ENCODE measurements around the gene RINL.
"Not testable (repeated sequence)": the region's sequence is repeated elsewhere in the genome, so short reads cannot be mapped to it uniquely, and the experiment has no call there.

The RINL gene

DNA sequence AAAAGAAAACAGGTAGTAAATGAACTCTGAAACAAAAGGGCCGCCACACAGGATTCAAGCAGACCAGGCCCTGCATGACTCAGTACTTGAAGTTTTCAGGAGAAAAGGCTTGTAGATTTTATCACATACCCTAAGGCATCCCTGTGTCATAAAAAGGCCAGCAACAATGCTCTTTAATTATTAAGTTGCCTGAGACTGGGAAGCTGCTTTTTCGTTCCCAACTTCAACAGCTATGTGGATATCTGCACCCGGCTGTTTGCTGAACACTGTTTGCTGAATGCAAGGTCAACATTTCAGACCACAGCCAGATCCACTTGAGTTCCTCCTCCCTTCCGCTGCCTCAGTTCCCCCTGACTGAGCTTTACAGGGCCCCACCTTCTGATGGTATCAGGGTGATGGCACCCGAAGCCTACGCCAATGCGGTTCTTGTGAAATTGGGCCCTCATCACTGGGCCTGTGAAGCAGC lies 40.4 kb downstream of the RINL start:
- Histone ChIP-seq H4K20me1 (peaks cover 75% of the 10 kb centered on the region), H3K36me3 (peaks cover 83% of the 10 kb centered on the region), H3K4me1 (peaks cover 28% of the 10 kb centered on the region), H3K27me3 (no peaks in the 10 kb centered on the region), H3K4me3 (no peak overlapping the region), H3K9me3 (no peaks in the 10 kb centered on the region), H3K9ac (no peak overlapping the region), H3K4me2 (no peak overlapping the region), H3K27ac (no peak overlapping the region)
- TF ChIP-seq Cebpa-rat (IDR thresholded peaks at IDR 0.05), result no peak

DNA sequence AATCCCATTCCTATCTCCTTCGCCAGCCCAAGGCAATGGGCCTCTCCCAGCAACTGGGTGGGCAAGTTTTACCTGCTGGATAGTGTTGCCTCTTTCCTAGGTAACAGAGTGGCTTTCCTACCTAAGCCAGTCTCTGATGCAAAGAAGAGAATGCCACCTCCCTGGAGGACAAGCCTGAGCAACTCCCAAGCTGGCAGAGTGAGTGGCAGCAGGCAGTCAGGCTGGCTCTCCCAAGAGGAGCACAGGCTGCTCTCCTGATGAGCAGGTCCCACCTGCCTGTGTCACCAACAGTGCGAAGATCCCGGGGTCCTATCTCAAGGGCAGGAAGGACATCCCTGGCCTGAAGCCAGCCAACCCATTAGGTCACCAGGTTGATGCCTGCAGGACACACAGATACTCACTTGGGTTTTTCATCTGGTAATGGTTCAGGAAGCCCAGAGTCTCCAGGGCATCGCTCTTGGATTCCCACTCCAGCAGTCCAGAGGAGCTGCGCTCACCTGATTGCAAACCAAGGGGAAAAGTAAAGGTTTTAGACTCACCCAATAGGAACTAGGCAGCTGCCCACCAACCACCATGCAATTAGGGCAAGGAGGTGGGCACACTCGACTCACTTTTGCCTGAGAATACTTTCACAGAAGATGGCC lies 41.0 kb downstream of the RINL start:
- Histone ChIP-seq H4K20me1 (peaks cover 69% of the 10 kb centered on the region), H3K27ac (no peak overlapping the region), H3K9ac (no peak overlapping the region), H3K4me2 (no peak overlapping the region), H3K9me3 (no peaks in the 10 kb centered on the region), H3K4me1 (peaks cover 28% of the 10 kb centered on the region), H3K36me3 (peaks cover 77% of the 10 kb centered on the region), H3K27me3 (no peaks in the 10 kb centered on the region), H3K4me3 (no peak overlapping the region)
- TF ChIP-seq Cebpa-rat (IDR thresholded peaks at IDR 0.05), result no peak

GRCh38 chr19:38836159-38836982 lies 41.7 kb downstream of the RINL start:
- H3K9ac ChIP-seq, result no peak overlapping the region
- TF ChIP-seq Cebpa-rat (IDR thresholded peaks at IDR 0.05), result no peak
- no peak overlapping the region for H3K27ac ChIP-seq

GRCh38 chr19:38834590-38834989 lies 43.5 kb downstream of the RINL start:
- peaks cover 61% of the 10 kb centered on the region for H3K36me3 ChIP-seq

More at GRCh38 chr19:38836159-38836982, 41.7 kb downstream of the RINL start:
- peaks cover 62% of the 10 kb centered on the region for H4K20me1 ChIP-seq
- H3K27me3 ChIP-seq, result no peaks in the 10 kb centered on the region
- no peak overlapping the region for H3K4me2 ChIP-seq
- H3K9me3 ChIP-seq, result no peaks in the 10 kb centered on the region
- peaks cover 70% of the 10 kb centered on the region for H3K36me3 ChIP-seq
- H3K4me3 ChIP-seq, result no peak overlapping the region
- H3K4me1 ChIP-seq, result peaks cover 24% of the 10 kb centered on the region

DNA sequence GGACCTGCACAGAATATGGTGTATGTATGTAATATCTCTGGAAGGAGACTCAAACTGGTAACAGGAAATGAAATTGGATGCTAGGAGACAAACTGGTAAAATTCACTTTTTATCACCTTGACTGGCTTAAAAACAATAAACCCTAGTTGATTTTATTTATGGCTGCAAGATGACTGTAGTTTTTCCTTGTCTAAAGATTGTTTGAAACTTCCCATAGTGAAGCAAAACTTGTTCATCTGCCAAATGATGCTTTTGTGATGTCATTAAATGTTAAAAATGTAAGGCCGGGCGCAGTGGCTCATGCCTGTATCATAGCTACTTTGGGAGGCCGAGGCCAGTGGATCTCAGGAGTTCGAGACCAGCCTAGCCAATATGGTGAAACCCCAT lies 44.0 kb downstream of the RINL start:
- TF ChIP-seq Cebpa-rat (IDR thresholded peaks at IDR 0.05), result no peak
- H3K4me3 ChIP-seq, result no peak overlapping the region
- no peaks in the 10 kb centered on the region for H3K9me3 ChIP-seq
- H3K4me2 ChIP-seq, result no peak overlapping the region
- peaks cover 25% of the 10 kb centered on the region for H3K4me1 ChIP-seq
- H3K27ac ChIP-seq, result no peak overlapping the region
- peaks cover 61% of the 10 kb centered on the region for H3K36me3 ChIP-seq
- no peaks in the 10 kb centered on the region for H3K27me3 ChIP-seq
- H3K9ac ChIP-seq, result no peak overlapping the region
- H4K20me1 ChIP-seq, result peaks cover 39% of the 10 kb centered on the region

More at GRCh38 chr19:38834590-38834989, 43.5 kb downstream of the RINL start:
- H4K20me1 ChIP-seq, result peaks cover 44% of the 10 kb centered on the region
- H3K4me1 ChIP-seq, result peaks cover 25% of the 10 kb centered on the region
- no peaks in the 10 kb centered on the region for H3K9me3 ChIP-seq
- H3K4me2 ChIP-seq, result no peak overlapping the region
- no peaks in the 10 kb centered on the region for H3K27me3 ChIP-seq
- no peak overlapping the region for H3K9ac ChIP-seq
- no peak overlapping the region for H3K4me3 ChIP-seq
- H3K27ac ChIP-seq, result no peak overlapping the region
- TF ChIP-seq Cebpa-rat (IDR thresholded peaks at IDR 0.05), result no peak

- H4K20me1 ChIP-seq, result peaks cover 29% of the 10 kb centered on the region
- peaks cover 61% of the 10 kb centered on the region for H3K36me3 ChIP-seq
- H3K9ac ChIP-seq, result no peak overlapping the region
- no peak overlapping the region for H3K27ac ChIP-seq
- no peak for TF ChIP-seq Cebpa-rat (IDR thresholded peaks at IDR 0.05)
- peak overlapping the region; percentile 93 for H3K4me2 ChIP-seq
- H3K4me1 ChIP-seq, result peaks cover 25% of the 10 kb centered on the region
- H3K9me3 ChIP-seq, result no peaks in the 10 kb centered on the region
- no peaks in the 10 kb centered on the region for H3K27me3 ChIP-seq
- H3K4me3 ChIP-seq, result no peak overlapping the region
Observed at GRCh38 chr19:38833092-38833425, 45.0 kb downstream of the RINL start.

DNA sequence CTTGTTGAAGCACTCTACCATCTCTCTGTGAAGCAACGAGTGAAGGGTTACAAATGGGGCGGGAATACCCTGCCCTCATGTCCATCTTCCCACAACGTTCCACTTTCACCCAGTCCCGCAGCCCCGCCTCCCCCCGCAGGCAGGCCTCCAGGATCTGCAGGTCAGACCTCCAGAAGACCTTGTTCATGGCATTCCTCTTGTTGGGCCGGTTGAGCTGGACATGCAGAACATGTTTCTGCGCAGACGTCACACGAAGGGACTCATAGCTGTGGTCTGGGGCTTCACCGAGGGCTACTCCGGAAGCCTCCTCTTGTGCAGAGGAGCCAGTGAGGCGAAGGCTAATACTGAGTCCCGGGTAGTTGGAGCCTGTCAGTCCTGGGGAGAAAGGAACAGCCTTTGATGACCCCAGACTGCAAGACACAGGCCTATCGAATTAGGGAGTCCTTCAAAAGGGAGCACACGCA lies 46.9 kb downstream of the RINL start:
- Histone ChIP-seq H4K20me1 (peaks cover 10% of the 10 kb centered on the region), H3K4me1 (peaks cover 25% of the 10 kb centered on the region), H3K36me3 (peaks cover 58% of the 10 kb centered on the region), H3K9me3 (no peaks in the 10 kb centered on the region), H3K27me3 (no peaks in the 10 kb centered on the region), H3K4me3 (peak overlapping the region; percentile 79), H3K9ac (peak overlapping the region; percentile 89), H3K4me2 (peak overlapping the region; percentile 93), H3K27ac (peak overlapping the region; percentile 88)
- no peak for TF ChIP-seq Cebpa-rat (IDR thresholded peaks at IDR 0.05)

DNA sequence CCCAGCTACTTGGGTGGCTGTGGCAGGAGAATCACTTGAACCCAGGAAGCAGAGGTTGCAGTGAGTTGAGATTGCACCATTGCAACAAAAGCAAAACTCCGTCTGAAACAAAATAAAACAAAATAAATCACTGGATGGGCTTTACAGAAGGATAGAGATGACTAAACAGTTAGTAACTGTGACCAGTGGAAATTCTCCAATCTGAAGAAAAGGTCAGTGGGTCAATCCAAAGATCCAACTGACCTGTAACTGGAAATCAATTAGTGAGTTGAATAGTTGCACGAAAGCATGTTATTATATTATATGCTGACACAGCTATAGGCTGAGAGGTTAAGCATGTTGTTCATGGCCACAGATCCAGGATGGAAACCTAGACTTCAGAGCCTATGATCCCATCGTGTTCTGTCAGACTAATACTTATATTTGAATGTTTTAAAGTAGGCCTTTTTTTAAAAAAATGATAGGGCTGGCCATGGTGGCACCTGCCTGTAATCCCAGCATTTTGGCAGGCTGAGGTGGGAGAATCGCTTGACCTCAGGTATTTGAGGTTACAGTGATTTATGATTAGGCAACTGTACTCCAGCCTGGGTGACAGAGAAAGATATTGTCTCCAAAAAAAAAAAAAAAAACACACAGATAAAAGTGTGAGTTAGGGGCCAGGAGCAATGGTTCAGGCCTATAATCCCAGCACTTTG lies 47.9 kb downstream of the RINL start:
- no peak for TF ChIP-seq Cebpa-rat (IDR thresholded peaks at IDR 0.05)

GRCh38 chr19:38829203-38829602 lies 48.9 kb downstream of the RINL start:
- peaks cover 25% of the 10 kb centered on the region for H3K4me1 ChIP-seq
- not testable (repeated sequence) for H3K4me2 ChIP-seq, H3K4me3 ChIP-seq, H3K9ac ChIP-seq, H3K27ac ChIP-seq, H3K27me3 ChIP-seq, H4K20me1 ChIP-seq, H3K9me3 ChIP-seq
- H3K36me3 ChIP-seq, result peaks cover 59% of the 10 kb centered on the region

More for the DNA sequence above, 47.9 kb downstream of the RINL start:
- H3K36me3 ChIP-seq, result peaks cover 58% of the 10 kb centered on the region
- no peaks in the 10 kb centered on the region for H3K27me3 ChIP-seq
- no peak overlapping the region for H3K4me3 ChIP-seq
- no peak overlapping the region for H3K27ac ChIP-seq
- H3K4me2 ChIP-seq, result peak overlapping the region; percentile 93
- peaks cover 25% of the 10 kb centered on the region for H3K4me1 ChIP-seq
- peak overlapping the region; percentile 89; the same call in 1 of the 2 replicates for H3K9ac ChIP-seq
- peaks cover under 1% of the 10 kb centered on the region; the same call in 1 of the 2 replicates for H4K20me1 ChIP-seq
- H3K9me3 ChIP-seq, result no peaks in the 10 kb centered on the region
